Amniotic epithelial cell (primary cell): ENCODE data around the gene SALL4.

Experiments used
- DNase-seq: peaks from one replicate; pipeline ENCODE4 v3.0.0-alpha.2; 2010; ENCODE audit warnings: low read depth

Gene SALL4

GRCh38 chr20:51735728-51736600, 66.4 kb downstream of the SALL4 start:
- no peak for DNase-seq

- no peak for DNase-seq
These were observed 67.2 kb downstream of the SALL4 start for GRCh38 chr20:51734876-51735720.

- DNase-seq: no peak
These were observed 69.3 kb downstream of the SALL4 start for GRCh38 chr20:51733070-51733469.
